Esophagus muscularis mucosa (tissue), 4 donors: ENCODE measurements around the gene ZNF784.

Experiments
- CTCF ChIP-seq, 3 experiments: fragments of 200-600 bp in 2 of 3; fragments of 450-650 bp in 1 of 3; sonication (generic) in 2 of 3; IDR thresholded peaks; one replicate each; pipeline ENCODE4 v1.5.1; 2017 to 2019; ENCODE audit warnings: antibody characterized with exemption in 3 of 3, mild to moderate bottlenecking in 2 of 3, moderate library complexity in 1 of 3
- EP300 ChIP-seq: sonication (generic); formaldehyde crosslinking; IDR thresholded peaks from one replicate; pipeline ENCODE4 v1.6.1; 2017; ENCODE audit warnings: antibody characterized with exemption
- POLR2A ChIP-seq: fragments of 450-650 bp; IDR thresholded peaks from one replicate; pipeline ENCODE4 v1.6.1; 2017; ENCODE audit warnings: antibody characterized with exemption, moderate library complexity, mild to moderate bottlenecking, low read depth

DNA sequence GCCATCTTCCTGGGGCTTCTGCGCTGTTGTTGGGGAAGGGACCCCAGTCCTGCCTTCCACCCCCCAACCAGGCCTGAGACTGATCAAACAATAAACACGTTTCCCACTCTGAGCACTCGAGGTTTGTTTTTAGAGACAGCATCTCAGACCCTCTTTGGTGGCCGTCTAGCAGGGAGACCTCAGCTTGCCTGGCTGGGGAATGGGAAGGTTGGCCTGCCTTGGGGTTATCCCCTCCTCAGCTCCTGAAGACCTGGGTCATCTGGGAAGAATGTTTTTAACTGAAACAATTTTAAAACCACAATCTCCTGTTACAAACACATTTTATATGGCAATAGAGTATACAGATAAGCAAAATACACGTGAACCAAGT, 21.1 kb upstream of the ZNF784 start:
- TF ChIP-seq POLR2A, result no peak
- no peak for TF ChIP-seq CTCF (IDR thresholded peaks at IDR 0.05)
- no peak for TF ChIP-seq EP300
